ENCODE results near the gene LYPD3. TPM values are rescaled to one million over a fixed set of nuclear protein-coding genes. Genes with fewer than 3 reads are reported as not detected.

LYPD3 gene
- polyA plus RNA-seq, 1 of the 3 experiments (the other 2 are of a cell fraction), result 4.2 TPM

DNA sequence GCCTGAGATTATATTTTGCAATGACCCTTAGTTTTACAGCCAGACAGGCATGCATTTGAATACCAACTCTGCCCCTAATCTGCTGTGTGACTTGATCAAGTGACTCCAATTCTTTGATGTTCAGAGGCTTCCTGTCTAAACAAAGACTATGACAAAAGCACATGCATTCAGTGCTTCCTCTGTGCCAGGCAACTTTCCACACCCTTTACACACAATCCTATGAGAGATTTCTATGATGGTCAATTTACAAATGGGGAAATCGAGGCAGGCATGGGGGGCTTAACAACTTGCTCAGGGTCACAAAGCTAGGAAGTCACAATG lies 3.7 kb upstream of the LYPD3 start:
- H3K4me3 ChIP-seq (ENCODE audit: low read depth in 2 of 2, low read length in 1 of 2), result no peak overlapping the region
- TF ChIP-seq ELF1 (IDR thresholded peaks at IDR 0.05), result no peak
- TF ChIP-seq MXI1 (IDR thresholded peaks at IDR 0.05; ENCODE audit: low read depth, low read length), result no peak
- TF ChIP-seq, protein P1, sequence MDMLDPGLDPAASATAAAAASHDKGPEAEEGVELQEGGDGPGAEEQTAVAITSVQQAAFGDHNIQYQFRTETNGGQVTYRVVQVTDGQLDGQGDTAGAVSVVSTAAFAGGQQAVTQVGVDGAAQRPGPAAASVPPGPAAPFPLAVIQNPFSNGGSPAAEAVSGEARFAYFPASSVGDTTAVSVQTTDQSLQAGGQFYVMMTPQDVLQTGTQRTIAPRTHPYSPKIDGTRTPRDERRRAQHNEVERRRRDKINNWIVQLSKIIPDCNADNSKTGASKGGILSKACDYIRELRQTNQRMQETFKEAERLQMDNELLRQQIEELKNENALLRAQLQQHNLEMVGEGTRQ (IDR thresholded peaks at IDR 0.05; ENCODE audit: borderline replicate concordance, low read depth, low read length), result no peak
- no peak for TF ChIP-seq RCOR1 (IDR thresholded peaks at IDR 0.05; ENCODE audit: low read length)
- TF ChIP-seq SMC3 (IDR thresholded peaks at IDR 0.05; ENCODE audit: low read depth, low read length), result no peak
- TF ChIP-seq MAX (IDR thresholded peaks at IDR 0.05; ENCODE audit: low read depth), result no peak
- no peak for TF ChIP-seq POLR2AphosphoS5 (IDR thresholded peaks at IDR 0.05; ENCODE audit: low read depth, low read length)
- no peak for TF ChIP-seq NRF1 (IDR thresholded peaks at IDR 0.05; ENCODE audit: low read depth, low read length)
- no peak for TF ChIP-seq RFX5 (IDR thresholded peaks at IDR 0.05; ENCODE audit: low read length)
- TF ChIP-seq FOXJ3 (CRISPR knock-in tag; IDR thresholded peaks at IDR 0.05), result no peak
- no peak for TF ChIP-seq TAF1 (IDR thresholded peaks at IDR 0.05; ENCODE audit: borderline replicate concordance, low read depth, low read length)
- TF ChIP-seq CHD2 (IDR thresholded peaks at IDR 0.05; ENCODE audit: low read length, partially characterized antibody), result no peak
- no peak for TF ChIP-seq NFIC (IDR thresholded peaks at IDR 0.05; ENCODE audit: borderline replicate concordance)
- no peak for TF ChIP-seq EZH2phosphoT487 (IDR thresholded peaks at IDR 0.05; ENCODE audit: borderline replicate concordance, low read depth)
- TF ChIP-seq USF1 (IDR thresholded peaks at IDR 0.05; ENCODE audit: borderline replicate concordance, low read depth), result no peak
- TF ChIP-seq SIN3A (IDR thresholded peaks at IDR 0.05; ENCODE audit: borderline replicate concordance, low read depth, low read length), result no peak
- no peak for TF ChIP-seq TCF12 (IDR thresholded peaks at IDR 0.05)
- TF ChIP-seq RXRA (IDR thresholded peaks at IDR 0.05; ENCODE audit: borderline replicate concordance, low read depth), result no peak
- TF ChIP-seq IRF3 (IDR thresholded peaks at IDR 0.05; ENCODE audit: low read depth, low read length), result no peak
- no peaks in the 10 kb centered on the region for H3K27me3 ChIP-seq (ENCODE audit: insufficient read depth)
- H3F3A ChIP-seq (replicated peaks; ENCODE audit: insufficient read depth), result peaks cover under 1% of the 10 kb centered on the region
- ChIA-PET POLR2A (no interaction called here), CTCF (interaction anchor here (2.5 kb wide), 1 partner anchor 22 kb away, joined by 9 read pairs; no protein-coding TSS in a partner anchor)
- DNase-seq, result no peak
- H3K4me1 ChIP-seq (ENCODE audit: control insufficient read depth in 1 of 2, insufficient read depth in 2 of 2, low read depth in 1 of 2, low read length in 1 of 2), result peaks cover 0 to 5% of the 10 kb centered on the region in 2 experiments; a peak in 1 of 4 replicates
- no peak overlapping the region for H3K27ac ChIP-seq (ENCODE audit: low read depth in 2 of 2, low read length in 1 of 2)
- no peaks in the 10 kb centered on the region for H3K36me3 ChIP-seq (replicated peaks in 1 of 2; ENCODE audit: control insufficient read depth in 1 of 2, insufficient read depth in 2 of 2, low read length in 1 of 2)
- H4K20me1 ChIP-seq (ENCODE audit: insufficient read depth), result no peaks in the 10 kb centered on the region
- H3K9me2 ChIP-seq, result no peaks in the 10 kb centered on the region
- no peaks in the 10 kb centered on the region for H3K79me2 ChIP-seq (ENCODE audit: insufficient read depth)
- 20% methylated on average over 1 of the region's 1 CpG for WGBS (ENCODE audit: low lambda C conversion rate)
- H3K9me3 ChIP-seq, result no peaks in the 10 kb centered on the region
- H2AFZ ChIP-seq (ENCODE audit: low read depth), result no peak overlapping the region
- H3K4me2 ChIP-seq, result no peak overlapping the region
- H3K9ac ChIP-seq, result no peak overlapping the region

Measured in SK-N-SH (cell line).